GM23338 (cell line): ENCODE measurements around the gene ANGPT4. TPM values are rescaled to one million over a fixed set of nuclear protein-coding genes. Genes with fewer than 3 reads are reported as not detected.
A peak's percentile ranks its signal among the peaks of the same experiment; 100 is the strongest.

Experiments
- ATAC-seq: fragments of 200-7000 bp; cut with Tn5 transposase; 3 replicates; pipeline ENCODE4 v1.9.1; 2020
- DNase-seq: peaks from one replicate; pipeline ENCODE4 v3.0.0-alpha.2; 2015; ENCODE audit warnings: low spot score
- H2AFZ ChIP-seq: fragments of 200-600 bp; sonication (generic); 2 replicates; pipeline ENCODE4 v1.8.0; 2016; ENCODE audit warnings: antibody characterized with exemption, mild to moderate bottlenecking, moderate library complexity
- H3F3A ChIP-seq: fragments of 200-600 bp; sonication (generic); replicated peaks from 2 replicates; pipeline ENCODE4 v1.8.0; 2017; ENCODE audit warnings: antibody characterized with exemption, mixed run types, low read depth
- H3K27ac ChIP-seq: fragments of 200-600 bp; sonication (generic); 2 replicates; pipeline ENCODE4 v1.6.1; 2016; ENCODE audit warnings: low read depth
- H3K27me3 ChIP-seq: fragments of 200-600 bp; sonication (generic); 2 replicates; pipeline ENCODE4 v1.8.0; 2016; ENCODE audit warnings: mild to moderate bottlenecking, mixed run types, moderate library complexity; ENCODE audit not compliant: insufficient read depth
- H3K36me3 ChIP-seq: fragments of 200-600 bp; sonication (generic); 2 replicates; pipeline ENCODE4 v1.8.0; 2016; ENCODE audit warnings: mild to moderate bottlenecking; ENCODE audit not compliant: insufficient read depth
- H3K4me1 ChIP-seq: fragments of 200-600 bp; sonication (generic); 2 replicates; pipeline ENCODE4 v1.8.0; 2016; ENCODE audit warnings: mild to moderate bottlenecking, moderate library complexity; ENCODE audit not compliant: insufficient read depth
- H3K4me2 ChIP-seq: fragments of 200-600 bp; sonication (generic); 2 replicates; pipeline ENCODE4 v1.7.1; 2017; ENCODE audit warnings: mixed run types
- H3K4me3 ChIP-seq: fragments of 200-600 bp; sonication (generic); 2 replicates; pipeline ENCODE4 v1.6.1; 2016; ENCODE audit warnings: mixed run types
- H3K79me2 ChIP-seq: fragments of 200-600 bp; sonication (generic); replicated peaks from 2 replicates; pipeline ENCODE4 v1.8.0; 2017; ENCODE audit warnings: mild to moderate bottlenecking; ENCODE audit not compliant: insufficient read depth
- H3K9me2 ChIP-seq: fragments of 200-600 bp; sonication (generic); 2 replicates; pipeline ENCODE4 v1.8.0; 2017; ENCODE audit not compliant: insufficient read depth
- H4K20me1 ChIP-seq: fragments of 200-600 bp; sonication (generic); replicated peaks from 2 replicates; pipeline ENCODE4 v1.8.0; 2017; ENCODE audit warnings: mild to moderate bottlenecking; ENCODE audit not compliant: insufficient read depth
- H3K27ac Mint-ChIP-seq: 2 replicates; pipeline ENCODE4 v1.8.0; 2020; ENCODE audit warnings: inconsistent platforms, mild to moderate bottlenecking, moderate library complexity, mixed read lengths
- H3K27me3 Mint-ChIP-seq: 3 replicates; pipeline ENCODE4 v1.8.0; 2022; ENCODE audit warnings: low read depth, mild to moderate bottlenecking, moderate library complexity, mixed read lengths, inconsistent platforms; ENCODE audit not compliant: insufficient read depth, poor library complexity
- H3K36me3 Mint-ChIP-seq: 3 replicates; pipeline ENCODE4 v1.8.0; 2021; ENCODE audit warnings: low read depth, mild to moderate bottlenecking, inconsistent platforms, moderate library complexity, mixed read lengths
- H3K4me1 Mint-ChIP-seq: 3 replicates; pipeline ENCODE4 v1.8.0; 2020; ENCODE audit warnings: mild to moderate bottlenecking, inconsistent platforms, mixed read lengths
- H3K4me3 Mint-ChIP-seq: 3 replicates; pipeline ENCODE4 v1.8.0; 2021; ENCODE audit warnings: moderate library complexity, mild to moderate bottlenecking, inconsistent platforms, mixed read lengths
- H3K9me3 Mint-ChIP-seq: 3 replicates; pipeline ENCODE4 v1.8.0; 2020; ENCODE audit warnings: moderate library complexity, mild to moderate bottlenecking, inconsistent platforms, mixed read lengths
- CREB1 ChIP-seq: fragments of 250-450 bp; sonication (Bioruptor Pico); IDR thresholded peaks from 2 replicates; pipeline ENCODE4 v1.5.0; 2020; ENCODE audit warnings: low read depth, mild to moderate bottlenecking, moderate library complexity
- CTCF ChIP-seq, 2 experiments: fragments of 200-600 bp in 1 of 2; sonication (generic) in 1 of 2; conservative IDR thresholded peaks; 2 replicates each; pipeline versions ENCODE4 v1.5.1 to v1.6.1; 2016 to 2017; ENCODE audit warnings: antibody characterized with exemption in 2 of 2, low read depth in 2 of 2, mild to moderate bottlenecking in 2 of 2, moderate library complexity in 1 of 2
- ETS1 ChIP-seq: IDR thresholded peaks from 2 replicates; pipeline ENCODE4 v1.6.1; 2016; ENCODE audit warnings: antibody characterized with exemption
- EZH2 ChIP-seq: fragments of 200-600 bp; sonication (generic); IDR thresholded peaks from one replicate; pipeline ENCODE4 v1.8.0; 2017; ENCODE audit warnings: antibody characterized with exemption, mild to moderate bottlenecking, low read depth; ENCODE audit not compliant: unreplicated experiment
- EZH2phosphoT487 ChIP-seq: fragments of 200-600 bp; sonication (generic); IDR thresholded peaks from one replicate; pipeline ENCODE4 v1.8.1; 2018; ENCODE audit warnings: antibody characterized with exemption; ENCODE audit not compliant: unreplicated experiment
- JUNB ChIP-seq: IDR thresholded peaks from one replicate; pipeline ENCODE4 v1.6.1; 2016; ENCODE audit warnings: antibody characterized with exemption; ENCODE audit not compliant: unreplicated experiment
- NANOG ChIP-seq: IDR thresholded peaks from 2 replicates; pipeline ENCODE4 v1.6.1; 2016; ENCODE audit warnings: antibody characterized with exemption, borderline replicate concordance
- POLR2AphosphoS5 ChIP-seq: IDR thresholded peaks from 2 replicates; pipeline ENCODE4 v1.6.1; 2016; ENCODE audit warnings: antibody characterized with exemption, low read depth
- REST ChIP-seq: IDR thresholded peaks from one replicate; pipeline ENCODE4 v1.6.1; 2018; ENCODE audit warnings: antibody characterized with exemption; ENCODE audit not compliant: unreplicated experiment
- STAT1 ChIP-seq: IDR thresholded peaks from one replicate; pipeline ENCODE4 v1.6.1; 2016; ENCODE audit warnings: antibody characterized with exemption; ENCODE audit not compliant: unreplicated experiment
- ZNF114 ChIP-seq: fragments of 250-450 bp; sonication (Bioruptor Pico); IDR thresholded peaks from 2 replicates; pipeline ENCODE4 v1.5.0; 2020; ENCODE audit warnings: mild to moderate bottlenecking, moderate library complexity
- ZNF331 ChIP-seq: fragments of 250-450 bp; sonication (Bioruptor Pico); IDR thresholded peaks from 2 replicates; pipeline ENCODE4 v1.5.0; 2020; ENCODE audit warnings: low read depth, mild to moderate bottlenecking, moderate library complexity
- ZNF462 ChIP-seq: fragments of 250-450 bp; sonication (Bioruptor Pico); IDR thresholded peaks from 2 replicates; pipeline ENCODE4 v1.5.0; 2020; ENCODE audit warnings: mild to moderate bottlenecking, moderate library complexity
- polyA plus RNA-seq: library from polyadenylated mRNA; unstranded; fragments of >200 nt; fragmentation: Nextera tagmentation; extraction: Ambion mirVana; gene quantifications from 2 replicates; pipeline ENCODE4 v1.2.1, GENCODE V29; 2016
- total RNA-seq: library from RNA; depleted of rRNA; stranded (reverse); fragments of >200 nt; shearing (Covaris generic); gene quantifications from 2 replicates; pipeline ENCODE4 v1.2.3, GENCODE V29; 2014

Gene ANGPT4
- total and polyA plus RNA-seq, 2 experiments from 2014 or later: 0.17 TPM; not detected in 1

- TF ChIP-seq CREB1 (no peak), STAT1 (no peak), NANOG (no peak), EZH2phosphoT487 (no peak), ZNF114 (CRISPR knock-in tag) (no peak), EZH2 (no peak), ETS1 (no peak), REST (no peak), JUNB (no peak), ZNF462 (no peak), ZNF331 (no peak), CTCF (conservative IDR thresholded peaks at IDR 0.05; ENCODE audit: low read depth in 2 of 2) (no peak), POLR2AphosphoS5 (no peak)
- peak overlapping the region; percentile 85 for H3K4me2 ChIP-seq
- H3F3A ChIP-seq: 0 out of 2 replicates have a peak, but pooled peaks cover 5% of the 10 kb centered on the region
- H3K79me2 ChIP-seq: no peaks in the 10 kb centered on the region
- peak; percentile 9 for ATAC-seq
- no peaks in the 10 kb centered on the region for H3K9me2 ChIP-seq
- no peak overlapping the region for H3K27ac ChIP-seq
- Mint-ChIP-seq H3K4me1 (peaks cover 39% of the 10 kb centered on the region), H3K27ac (no peak overlapping the region), H3K9me3 (no peaks in the 10 kb centered on the region), H3K27me3 (peaks cover 39% of the 10 kb centered on the region), H3K4me3 (peak overlapping the region; percentile 74), H3K36me3 (no peaks in the 10 kb centered on the region)
- H3K4me1 ChIP-seq: peaks cover 30% of the 10 kb centered on the region; the same call in 1 of the 2 replicates
- H4K20me1 ChIP-seq: peaks cover 10% of the 10 kb centered on the region; the same call in 1 of the 2 replicates
- peak overlapping the region; percentile 76 for H3K4me3 ChIP-seq
- DNase-seq: peak; percentile 53
- peaks cover 55% of the 10 kb centered on the region for H3K27me3 ChIP-seq
- no peaks in the 10 kb centered on the region for H3K36me3 ChIP-seq
- 0 out of 2 replicates have a peak overlapping the region, but pooled peaks have one; percentile 92 for H2AFZ ChIP-seq
Measured at GRCh38 chr20:845226-845868, 70.8 kb downstream of the ANGPT4 start.
